HG03095 (cell line): Measurements from ENCODE around the gene GBX1.

Source experiments
- ATAC-seq: cut with Tn5 transposase; IDR thresholded peaks from one replicate; pipeline ENCODE4 v1.9.1; 2021; ENCODE audit warnings: moderate library complexity; ENCODE audit not compliant: unreplicated experiment

GBX1 gene

DNA sequence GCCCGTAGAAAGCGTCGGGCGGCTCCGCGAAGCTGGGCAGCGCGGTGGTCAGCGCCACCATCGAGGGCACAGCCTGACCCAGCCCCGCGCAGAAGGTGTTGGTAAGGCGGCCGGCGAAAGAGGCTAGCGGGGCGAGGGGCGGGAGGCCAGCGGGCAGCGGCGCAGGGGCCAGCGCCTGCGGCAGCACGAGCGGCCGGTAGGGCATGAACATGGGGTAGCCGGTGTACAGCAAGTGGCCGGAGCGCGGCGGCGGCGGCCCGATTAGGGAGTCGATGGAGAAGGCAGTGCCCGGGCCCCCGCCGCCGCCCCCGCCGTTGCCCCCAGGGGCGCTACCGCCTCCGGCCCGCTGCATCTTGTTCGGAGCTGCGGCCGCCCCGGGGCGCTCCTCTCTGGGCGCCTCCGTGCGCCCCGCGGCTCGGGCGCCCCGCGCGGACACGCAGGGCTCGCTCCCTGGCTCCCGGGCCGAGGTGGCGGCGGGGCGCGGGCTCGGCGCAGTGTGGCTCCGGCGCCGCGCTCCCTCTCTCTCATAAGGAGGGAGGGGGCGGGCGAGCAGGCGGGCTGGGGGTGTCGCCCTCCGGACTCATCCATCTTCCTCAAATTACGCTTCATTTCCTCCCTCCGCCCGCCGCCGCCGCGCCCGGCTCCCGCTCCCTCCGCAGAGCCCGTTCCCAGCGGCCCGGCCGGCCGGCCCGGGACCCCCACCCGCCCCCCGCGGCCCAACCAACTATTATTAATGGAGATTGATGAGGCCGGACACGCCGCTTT lies at the start of gene GBX1:
GBX1 (minus strand) TSS at position 498 of the 765 bp plus-strand sequence; CDS start at position 352, 146 bp downstream.
- ATAC-seq = no peak

GRCh38 chr7:151215396-151215795 lies 47.9 kb upstream of the GBX1 start:
- no peak for ATAC-seq

- ATAC-seq = no peak
Observed at GRCh38 chr7:151213826-151214225, 46.3 kb upstream of the GBX1 start.

- ATAC-seq = no peak
Observed at GRCh38 chr7:151212626-151213025, 45.1 kb upstream of the GBX1 start.

DNA sequence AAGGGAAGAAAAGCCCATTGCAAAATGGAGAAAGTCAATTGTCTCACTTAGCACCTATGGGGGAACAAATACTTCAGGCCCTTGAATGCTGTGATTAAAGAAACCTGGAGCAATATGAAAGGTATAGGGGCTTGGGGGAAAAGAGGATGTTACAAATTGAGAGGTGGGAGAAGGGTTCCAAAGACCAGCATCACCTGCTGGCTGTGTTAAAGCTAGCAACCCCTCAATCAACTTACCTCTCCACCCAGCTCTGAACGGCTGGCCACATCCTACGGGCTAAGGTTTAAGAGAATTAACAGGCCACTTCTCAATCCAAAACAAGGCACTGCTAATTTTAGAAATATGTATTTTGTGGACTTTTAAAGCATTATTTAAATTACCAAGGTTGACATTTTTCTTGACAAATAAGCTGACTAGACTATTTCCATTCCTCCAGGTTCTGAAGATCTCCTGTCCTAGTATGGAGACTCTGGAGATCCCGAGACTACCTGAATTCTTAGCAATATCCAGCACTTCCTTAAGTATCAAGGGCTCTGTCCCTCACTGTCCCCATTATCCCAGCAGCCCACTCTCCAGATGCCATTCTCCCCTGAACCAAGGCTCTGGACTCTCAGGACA lies 43.8 kb upstream of the GBX1 start:
- no peak for ATAC-seq

DNA sequence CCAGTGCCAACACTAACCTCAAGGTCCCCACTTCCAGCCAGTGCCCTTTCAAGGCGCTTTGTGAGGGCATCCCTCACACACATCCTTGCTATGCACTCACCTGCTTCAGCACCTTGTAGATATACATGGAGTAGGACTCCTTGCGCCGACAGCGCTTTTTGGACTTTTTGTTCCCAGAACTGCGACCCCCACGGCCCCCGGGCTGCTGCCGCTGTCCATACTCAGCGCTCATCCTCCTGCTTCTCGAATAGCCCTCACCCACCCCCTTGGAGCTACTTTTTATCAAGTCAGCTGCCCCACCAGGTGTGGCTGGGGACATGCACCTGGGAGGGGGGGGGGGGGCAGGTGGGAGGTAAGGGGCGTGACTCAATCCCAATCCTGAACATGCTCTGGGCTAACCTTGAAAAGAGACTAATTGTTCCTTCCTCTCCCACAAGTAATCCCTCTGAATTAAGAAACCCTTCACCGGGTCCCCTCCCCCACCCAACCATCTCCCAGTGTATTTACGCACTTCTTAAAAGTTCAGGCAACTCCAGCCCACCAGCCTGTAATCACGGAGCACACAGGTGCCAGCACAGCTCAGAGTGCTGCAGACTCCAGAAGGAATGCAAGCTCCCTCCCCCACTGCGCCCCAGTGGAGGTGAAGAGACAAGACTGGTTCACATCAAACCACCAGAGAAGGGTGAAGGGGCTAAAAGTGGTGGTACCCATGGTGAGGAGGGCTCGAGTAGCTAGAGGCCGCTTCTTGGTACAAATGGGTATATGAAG lies 42.8 kb upstream of the GBX1 start, which contains the start of gene H2BK1:
H2BK1 (minus strand) TSS at position 402 of the 768 bp plus-strand sequence; CDS start at position 232, 170 bp downstream.
- no peak for ATAC-seq

DNA sequence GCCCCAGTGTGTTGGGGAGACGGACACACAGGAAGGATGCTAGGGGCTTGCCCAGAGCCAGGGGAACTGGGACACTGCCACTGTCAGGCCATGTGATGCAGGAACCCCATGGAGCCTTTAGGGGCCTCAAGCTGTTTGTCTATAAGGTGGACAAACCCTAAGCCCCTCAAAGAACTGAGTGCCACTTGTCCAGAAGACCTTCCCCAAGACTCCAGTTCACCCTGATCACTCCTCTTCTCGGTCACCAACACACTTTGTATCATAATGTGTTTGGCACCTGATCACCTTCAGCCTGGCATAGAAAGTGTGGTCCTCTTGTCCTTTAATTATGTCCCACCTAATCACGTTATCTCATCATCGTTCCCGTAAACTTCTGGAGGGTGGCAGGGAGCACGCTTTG lies 42.1 kb upstream of the GBX1 start:
- ATAC-seq = no peak

GRCh38 chr7:151208253-151208862 lies 40.9 kb upstream of the GBX1 start:
- no peak for ATAC-seq

DNA sequence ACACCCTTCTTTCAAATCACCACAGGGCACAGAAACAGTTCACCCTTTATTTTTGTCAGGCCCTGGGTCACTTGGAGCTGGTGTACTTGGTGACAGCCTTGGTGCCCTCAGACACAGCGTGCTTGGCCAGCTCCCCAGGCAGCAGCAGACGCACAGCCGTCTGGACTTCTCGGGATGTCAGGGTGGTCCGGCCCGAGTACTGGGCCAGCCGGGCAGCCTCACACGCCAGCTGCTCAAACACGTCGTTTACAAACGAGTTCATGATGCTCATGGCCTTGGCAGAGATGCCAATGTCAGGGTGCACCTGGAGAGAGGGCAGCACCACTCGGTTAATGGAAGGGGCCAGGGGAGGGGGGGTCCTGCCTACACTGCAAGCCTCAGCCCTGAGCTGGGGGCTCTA lies 40.3 kb upstream of the GBX1 start:
- ATAC-seq = no peak

GRCh38 chr7:151207315-151207714 lies 39.8 kb upstream of the GBX1 start:
- ATAC-seq = no peak

GRCh38 chr7:151206914-151207313 lies 39.4 kb upstream of the GBX1 start:
- ATAC-seq = no peak

DNA sequence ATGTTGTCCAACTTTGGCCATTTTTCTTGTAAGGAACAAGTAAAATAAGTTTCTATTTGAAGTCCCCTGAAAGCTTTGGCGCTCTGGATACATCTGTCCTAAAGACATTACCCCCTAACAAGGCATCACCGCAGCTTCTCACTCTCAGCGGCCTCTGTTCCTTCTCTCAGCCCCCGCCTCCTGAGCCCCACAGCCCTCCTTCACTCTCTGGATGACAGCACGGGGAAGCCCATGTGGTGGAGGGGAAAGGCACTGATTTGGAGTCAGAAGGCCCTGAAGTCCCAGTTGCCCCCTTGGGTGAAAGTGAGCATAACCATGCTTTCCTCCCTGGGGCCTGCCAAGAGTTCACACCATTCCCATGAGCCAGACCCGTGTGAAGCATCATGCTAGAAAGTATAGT lies 38.2 kb upstream of the GBX1 start:
- ATAC-seq = no peak

DNA sequence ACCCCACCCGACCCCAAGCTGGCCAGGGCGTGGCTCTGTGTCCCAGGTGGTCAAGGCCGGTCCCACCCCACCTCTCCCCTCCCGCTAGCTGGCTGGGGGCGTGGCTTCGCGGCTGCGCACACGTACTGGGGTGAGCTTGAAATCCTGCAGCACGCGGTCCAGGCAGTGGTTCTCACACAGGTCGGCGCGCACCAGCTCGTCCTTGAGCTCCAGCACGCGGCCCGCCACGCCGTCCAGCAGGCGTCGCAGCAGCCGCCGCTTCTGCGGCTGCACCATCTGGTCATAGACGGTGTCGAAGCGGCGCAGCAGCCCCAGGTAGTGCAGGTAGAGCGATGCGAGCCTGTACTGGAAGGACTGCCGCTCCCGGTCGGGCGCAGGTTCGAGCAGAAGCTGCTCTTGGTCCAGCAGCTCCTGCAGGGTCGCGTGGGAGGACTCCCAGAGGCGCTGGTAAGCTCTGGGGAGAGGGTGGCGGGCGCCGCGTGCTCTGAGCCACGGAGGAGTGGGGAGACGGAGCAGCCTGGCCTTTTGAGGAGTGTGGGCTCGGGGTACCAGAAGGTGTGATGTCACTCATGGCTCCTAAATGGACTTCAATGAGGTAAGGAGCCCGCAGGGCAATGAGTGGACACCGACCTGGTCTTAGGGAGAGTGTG lies 37.0 kb upstream of the GBX1 start:
- ATAC-seq = no peak

- no peak for ATAC-seq
Observed at GRCh38 chr7:151202836-151203235, 35.3 kb upstream of the GBX1 start.

DNA sequence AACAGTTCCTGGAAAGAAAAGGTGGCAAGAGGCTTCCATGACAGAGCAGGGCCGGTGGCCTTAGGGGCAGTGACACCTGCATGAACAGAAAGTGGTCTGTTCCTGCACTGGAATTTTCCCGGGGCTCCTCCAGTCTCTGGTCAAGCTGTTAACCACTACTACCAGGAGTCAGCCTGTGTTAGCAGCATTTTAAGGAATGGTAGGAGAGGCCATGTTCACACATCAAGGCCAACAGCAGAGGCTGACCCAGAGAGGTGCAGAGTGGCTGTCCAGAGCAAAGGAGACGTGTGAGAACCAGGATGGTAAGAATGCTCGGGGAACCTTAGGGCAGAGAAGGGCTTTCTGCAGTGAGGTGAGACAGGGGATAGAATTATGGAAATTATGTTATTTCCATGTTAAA lies 34.3 kb upstream of the GBX1 start:
- ATAC-seq = no peak

- no peak for ATAC-seq
Observed at GRCh38 chr7:151201344-151201743, 33.9 kb upstream of the GBX1 start.

GRCh38 chr7:151198945-151199848 lies 31.7 kb upstream of the GBX1 start:
- ATAC-seq = no peak

DNA sequence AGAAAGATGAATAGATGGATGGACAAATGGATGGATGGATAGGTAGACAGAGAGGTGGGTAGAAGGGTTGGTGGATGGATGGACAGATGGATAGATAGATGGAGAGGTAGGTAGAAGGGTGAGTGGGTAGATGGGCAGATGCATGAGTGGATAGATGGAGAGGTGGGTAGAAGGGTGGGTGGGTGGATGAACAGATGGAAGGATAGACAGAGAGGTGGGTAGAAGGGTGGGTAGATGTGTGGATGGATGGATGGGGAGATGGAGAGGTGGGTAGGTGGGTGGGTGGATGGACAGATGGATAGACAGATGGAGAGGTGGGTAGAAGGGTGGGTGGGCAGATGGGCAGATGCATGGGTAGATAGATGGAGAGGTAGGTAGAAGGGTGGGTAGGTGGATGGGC lies 30.4 kb upstream of the GBX1 start:
- ATAC-seq = no peak

DNA sequence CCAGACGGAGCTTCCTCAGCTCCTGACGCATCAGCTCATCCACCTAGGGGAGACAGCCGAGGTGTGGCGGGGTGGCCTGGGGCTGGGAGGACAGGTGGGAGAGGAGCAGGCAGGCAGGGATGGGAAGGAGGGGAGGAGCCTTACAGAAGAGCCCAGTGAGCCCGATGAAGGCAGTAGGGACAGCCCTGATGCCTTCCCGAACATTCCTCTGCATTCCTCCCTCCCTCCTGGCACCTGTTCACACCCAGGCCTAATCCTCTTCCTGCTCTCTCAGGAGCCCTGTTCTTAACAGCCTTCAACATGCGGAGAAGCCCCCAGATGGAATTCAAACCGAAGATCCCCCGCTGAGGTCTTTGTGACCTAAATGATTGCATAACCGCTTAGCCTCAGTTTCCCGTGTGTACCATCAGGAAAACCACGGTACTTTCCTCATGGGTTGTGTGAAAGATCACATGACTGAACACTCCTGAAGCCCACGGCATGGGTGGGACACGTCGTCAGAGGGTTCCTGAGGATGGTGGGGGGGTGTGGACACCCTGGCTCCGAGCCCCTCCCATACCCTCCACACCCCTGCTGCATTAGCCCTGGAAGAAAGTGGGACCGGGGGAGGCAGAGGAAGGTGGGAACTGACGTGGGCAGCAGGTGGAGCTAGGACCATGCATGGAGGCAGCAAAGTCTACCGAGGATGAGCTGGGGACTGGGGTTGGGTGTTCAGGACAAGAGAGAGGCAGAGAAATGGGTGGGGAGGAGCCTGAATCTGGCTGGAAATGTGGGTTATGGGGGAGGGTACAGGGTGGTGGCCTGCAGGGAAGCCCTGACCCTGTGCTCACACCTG lies 28.3 kb upstream of the GBX1 start:
- no peak for ATAC-seq
